Breast epithelium (tissue), 4 donors: ENCODE results near the gene CTNNBIP1. TPM values are rescaled to one million over a fixed set of nuclear protein-coding genes. Genes with fewer than 3 reads are reported as not detected.
A peak's percentile ranks its signal among the peaks of the same experiment; 100 is the strongest.

Source experiments
- DNase-seq, 2 donors: peaks; one replicate each; pipeline ENCODE4 v3.0.0-alpha.2; 2019; ENCODE audit warnings: low spot score in 2 of 2
- H3K27ac ChIP-seq, 2 donors: fragments of 200-600 bp; sonication (generic) in 1 of 2; one replicate each; pipeline ENCODE4 v1.5.1; 2016 to 2019; ENCODE audit warnings: mild to moderate bottlenecking in 1 of 2
- H3K27me3 ChIP-seq, 2 donors: fragments of 200-600 bp; sonication (generic) in 1 of 2; one replicate each; pipeline versions ENCODE4 v1.5.1 to v1.6.0; 2017 to 2019; ENCODE audit warnings: control low read depth in 1 of 2, mild to moderate bottlenecking in 1 of 2
- H3K36me3 ChIP-seq: fragments of 200-600 bp; one replicate; pipeline ENCODE4 v1.5.1; 2019
- H3K4me1 ChIP-seq, 2 donors: fragments of 200-600 bp; sonication (generic); one replicate each; pipeline ENCODE4 v1.5.1; 2016 to 2019; ENCODE audit warnings: control low read depth in 1 of 2
- H3K4me3 ChIP-seq, 3 donors: fragments of 200-600 bp; sonication (generic); 1 replicate in 2 of 3; 2 replicates in 1 of 3; pipeline ENCODE4 v1.5.1; 2016 to 2019; ENCODE audit warnings: mild to moderate bottlenecking in 3 of 3, moderate library complexity in 2 of 3
- H3K9me3 ChIP-seq, 2 donors: fragments of 200-600 bp; sonication (generic) in 1 of 2; one replicate each; pipeline ENCODE4 v1.5.1; 2016 to 2019; ENCODE audit warnings: control low read depth in 1 of 2
- POLR2A ChIP-seq: fragments of 450-650 bp; IDR thresholded peaks from one replicate; pipeline ENCODE4 v1.6.1; 2016; ENCODE audit warnings: antibody characterized with exemption, mild to moderate bottlenecking, moderate library complexity
- POLR2AphosphoS5 ChIP-seq, 3 donors: sonication (generic); formaldehyde crosslinking; IDR thresholded peaks; one replicate each; pipeline ENCODE4 v1.6.1; 2017; ENCODE audit warnings: antibody characterized with exemption in 3 of 3
- intact Hi-C: fragments of 100-400 bp; cut with DNase I; formaldehyde crosslinking; loops from one replicate; pipeline ENCODE4 v1.15.1; 2023; ENCODE audit warnings: low total_unique reads
- total RNA-seq, 3 donors: library from RNA; depleted of rRNA; stranded (reverse); fragments of >200 nt; gene quantifications; one replicate each; pipeline ENCODE4 v1.1.0, GENCODE V29; 2016
- TF ChIP-seq, protein P1 (sequence below), 3 donors: fragments of 450-650 bp; IDR thresholded peaks; one replicate each; pipeline ENCODE4 v1.5.1; 2016 to 2017; ENCODE audit warnings: antibody characterized with exemption in 3 of 3, mild to moderate bottlenecking in 3 of 3, moderate library complexity in 3 of 3

Gene CTNNBIP1
- total RNA-seq, 3 donors from 2014 or later: 25.9 to 37.9 (median 29.5) TPM

DNA sequence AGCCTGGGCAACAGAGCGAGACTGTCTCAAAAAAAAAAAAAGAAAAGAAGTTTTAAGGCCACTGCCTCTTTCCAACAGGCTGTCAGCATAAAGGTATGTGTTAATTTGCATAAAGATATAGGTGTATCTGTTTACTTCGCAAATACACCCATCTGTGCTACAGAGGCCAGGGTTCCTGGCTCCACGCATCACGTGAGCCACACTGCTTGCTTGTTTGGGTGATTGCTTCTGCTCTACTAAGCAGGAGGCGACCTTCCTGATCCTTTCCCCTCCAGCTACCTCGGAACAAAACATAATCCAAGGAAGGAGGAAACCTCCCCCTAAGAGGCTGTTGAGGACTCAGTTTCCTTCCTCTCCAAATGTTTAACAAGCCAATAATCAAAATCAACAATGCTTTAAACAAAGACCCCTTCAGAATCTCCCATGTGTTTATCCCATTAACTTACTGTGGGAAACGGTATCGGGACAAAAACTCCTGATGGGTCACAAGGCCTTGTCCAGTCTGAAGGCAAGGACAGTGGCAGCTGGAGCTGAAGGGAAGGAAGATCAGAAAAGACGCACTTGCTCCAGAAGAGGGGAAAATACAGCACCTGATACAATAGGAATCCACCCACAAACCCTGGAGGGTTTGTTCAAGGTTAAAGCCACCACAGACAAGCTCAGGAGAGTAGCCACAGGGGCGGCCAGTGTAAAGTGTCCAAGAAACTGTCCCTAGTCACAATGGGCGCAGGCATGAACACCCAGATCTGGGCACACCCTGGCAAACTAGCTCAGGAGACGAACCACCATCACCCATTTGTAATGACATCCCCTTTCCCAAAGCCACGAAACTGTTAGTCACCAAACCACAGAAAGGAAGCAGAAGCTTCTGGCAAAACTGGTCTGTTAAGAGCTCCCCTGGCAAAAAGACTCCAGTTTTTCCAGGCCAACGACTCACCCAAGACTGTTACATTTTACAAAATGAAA lies 17.2 kb downstream of the CTNNBIP1 start:
- no peak for TF ChIP-seq POLR2A
- peak in 1 of 3 donors; percentile 16 for TF ChIP-seq POLR2AphosphoS5 (IDR thresholded peaks at IDR 0.05)
- TF ChIP-seq, protein P1, sequence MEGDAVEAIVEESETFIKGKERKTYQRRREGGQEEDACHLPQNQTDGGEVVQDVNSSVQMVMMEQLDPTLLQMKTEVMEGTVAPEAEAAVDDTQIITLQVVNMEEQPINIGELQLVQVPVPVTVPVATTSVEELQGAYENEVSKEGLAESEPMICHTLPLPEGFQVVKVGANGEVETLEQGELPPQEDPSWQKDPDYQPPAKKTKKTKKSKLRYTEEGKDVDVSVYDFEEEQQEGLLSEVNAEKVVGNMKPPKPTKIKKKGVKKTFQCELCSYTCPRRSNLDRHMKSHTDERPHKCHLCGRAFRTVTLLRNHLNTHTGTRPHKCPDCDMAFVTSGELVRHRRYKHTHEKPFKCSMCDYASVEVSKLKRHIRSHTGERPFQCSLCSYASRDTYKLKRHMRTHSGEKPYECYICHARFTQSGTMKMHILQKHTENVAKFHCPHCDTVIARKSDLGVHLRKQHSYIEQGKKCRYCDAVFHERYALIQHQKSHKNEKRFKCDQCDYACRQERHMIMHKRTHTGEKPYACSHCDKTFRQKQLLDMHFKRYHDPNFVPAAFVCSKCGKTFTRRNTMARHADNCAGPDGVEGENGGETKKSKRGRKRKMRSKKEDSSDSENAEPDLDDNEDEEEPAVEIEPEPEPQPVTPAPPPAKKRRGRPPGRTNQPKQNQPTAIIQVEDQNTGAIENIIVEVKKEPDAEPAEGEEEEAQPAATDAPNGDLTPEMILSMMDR (IDR thresholded peaks at IDR 0.05): no peak
- intact Hi-C loops: loop anchor here (2.0 kb wide), 1 partner anchor 36 kb away; no protein-coding TSS in a partner anchor
- Histone ChIP-seq H3K4me3 (no peak overlapping the region), H3K36me3 (no peaks in the 10 kb centered on the region), H3K4me1 (peaks cover 6 to 17% of the 10 kb centered on the region in 2 donors), H3K27ac (peak overlapping the region; percentile 91), H3K9me3 (no peaks in the 10 kb centered on the region), H3K27me3 (no peaks in the 10 kb centered on the region)
- DNase-seq: peak in 1 of 2 donors; percentile 48

DNA sequence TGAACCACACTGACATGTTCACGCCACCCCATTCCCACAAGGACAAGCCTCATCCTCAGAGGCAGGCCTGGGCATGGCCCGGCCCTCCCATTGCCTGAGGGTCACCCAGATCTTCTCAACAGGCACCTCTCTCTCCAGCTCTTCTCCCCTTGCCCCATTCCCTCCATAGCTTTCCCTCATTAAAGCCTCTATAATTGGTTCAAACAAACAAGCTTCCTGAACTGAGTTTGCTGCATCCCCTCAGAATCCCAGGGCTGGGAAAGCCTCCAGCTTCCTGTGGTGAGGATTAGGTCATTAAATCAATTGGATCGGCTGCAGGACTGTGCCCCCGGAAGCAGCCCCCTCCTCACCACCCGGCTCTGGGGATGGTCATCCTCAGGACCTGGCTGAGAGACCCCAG lies 18.9 kb downstream of the CTNNBIP1 start:
- intact Hi-C loops: loop anchor here (2.0 kb wide), 1 partner anchor 66 kb away; no protein-coding TSS in a partner anchor
- Histone ChIP-seq H3K9me3 (no peaks in the 10 kb centered on the region), H3K27me3 (no peaks in the 10 kb centered on the region), H3K4me1 (peaks cover 6 to 17% of the 10 kb centered on the region in 2 donors), H3K36me3 (no peaks in the 10 kb centered on the region), H3K27ac (peak overlapping the region; percentile 67 to 68), H3K4me3 (no peak overlapping the region)
- DNase-seq: peak in 1 of 2 donors; percentile 55
- TF ChIP-seq, protein P1 (IDR thresholded peaks at IDR 0.05): no peak
- TF ChIP-seq POLR2A (no peak), POLR2AphosphoS5 (IDR thresholded peaks at IDR 0.05) (no peak)

DNA sequence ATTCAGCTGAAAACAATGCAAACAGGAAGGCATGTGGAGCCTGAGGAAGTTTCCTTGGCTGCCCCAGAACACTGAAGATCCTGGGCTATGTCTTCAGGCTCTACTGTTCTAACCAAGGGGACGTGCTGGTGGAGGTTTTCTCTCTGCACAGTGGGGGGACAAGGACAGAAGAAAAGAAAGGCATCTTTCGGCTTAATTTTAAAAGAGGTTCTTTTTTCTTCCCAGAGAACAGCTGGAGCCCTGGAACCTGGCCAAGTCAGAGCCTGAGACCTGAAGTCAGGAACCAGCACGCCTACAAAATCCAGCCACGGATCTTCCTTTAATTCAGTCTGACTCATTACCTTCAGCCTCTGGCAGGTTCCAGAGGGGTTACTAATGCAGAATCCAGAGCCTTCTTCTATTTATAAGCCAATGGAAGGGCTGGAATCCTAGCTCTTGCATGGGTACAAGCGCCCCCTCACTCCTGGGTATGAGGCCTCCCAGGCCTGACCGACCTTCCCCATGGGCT lies 19.8 kb downstream of the CTNNBIP1 start:
- peak in 1 of 2 donors; percentile 58 for DNase-seq

DNA sequence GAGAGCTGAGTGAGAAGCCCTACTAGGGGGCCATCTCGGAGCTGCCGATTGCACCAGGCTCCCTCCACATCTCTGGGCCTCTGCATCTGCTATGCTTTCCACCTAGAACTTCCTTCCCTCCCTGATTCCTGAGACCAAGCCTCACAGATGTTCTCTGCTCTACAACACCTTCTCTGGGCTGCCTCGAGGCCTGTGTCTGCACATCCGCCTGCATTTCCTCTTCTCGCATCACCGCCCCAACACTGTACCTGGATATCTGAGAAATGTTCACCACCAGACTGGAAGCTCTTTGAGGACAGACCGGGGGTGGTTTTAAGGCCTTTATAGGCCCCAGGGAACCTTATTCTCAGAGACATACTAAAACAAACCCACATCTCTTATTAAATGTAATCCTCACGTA lies 20.7 kb downstream of the CTNNBIP1 start:
- H3K4me1 ChIP-seq: peaks cover 6 to 17% of the 10 kb centered on the region in 2 donors
- no peaks in the 10 kb centered on the region for H3K9me3 ChIP-seq
- no peaks in the 10 kb centered on the region for H3K27me3 ChIP-seq
- DNase-seq: no peak
- H3K36me3 ChIP-seq: no peaks in the 10 kb centered on the region
- TF ChIP-seq POLR2AphosphoS5 (IDR thresholded peaks at IDR 0.05) (no peak), POLR2A (no peak)
- TF ChIP-seq, protein P1 (IDR thresholded peaks at IDR 0.05): no peak
- peak overlapping the region; percentile 67 to 68 for H3K27ac ChIP-seq
- no peak overlapping the region for H3K4me3 ChIP-seq
- intact Hi-C loops: no loop called here

More for the DNA sequence above, 19.8 kb downstream of the CTNNBIP1 start:
- Histone ChIP-seq H3K36me3 (no peaks in the 10 kb centered on the region), H3K27me3 (no peaks in the 10 kb centered on the region), H3K4me1 (peaks cover 6 to 17% of the 10 kb centered on the region in 2 donors), H3K9me3 (no peaks in the 10 kb centered on the region), H3K4me3 (no peak overlapping the region), H3K27ac (peak overlapping the region; percentile 67 to 68)
- intact Hi-C loops: loop anchor here (2.0 kb wide), 1 partner anchor 67 kb away; no protein-coding TSS in a partner anchor
- TF ChIP-seq, protein P1 (IDR thresholded peaks at IDR 0.05): no peak
- TF ChIP-seq POLR2AphosphoS5 (IDR thresholded peaks at IDR 0.05) (no peak), POLR2A (no peak)
